Stimulated activated naive CD8-positive, alpha-beta T cell treated with anti-CD3 and anti-CD28 coated beads, Interleukin-15, amount 100 ng/mL, for 72 hours (primary cell): ENCODE data around the gene SHROOM3.
A peak's percentile ranks its signal among the peaks of the same experiment; 100 is the strongest.

ENCODE experiments used
- ATAC-seq: fragments of 150-1000 bp; cut with Tn5 transposase; 2 replicates; pipeline ENCODE4 v1.10.0; 2021; ENCODE audit warnings: mild to moderate bottlenecking, moderate library complexity
- DNase-seq, 2 donors: peaks; one replicate each; pipeline ENCODE4 v3.0.0; 2021 to 2022
- H3K27ac Mint-ChIP-seq, 2 donors: one replicate each; pipeline ENCODE4 v1.8.0; 2022; ENCODE audit warnings: mild to moderate bottlenecking in 2 of 2, mixed read lengths in 2 of 2, moderate library complexity in 2 of 2
- H3K27me3 Mint-ChIP-seq: one replicate; pipeline ENCODE4 v1.8.0; 2022; ENCODE audit warnings: mixed read lengths
- H3K4me1 Mint-ChIP-seq: one replicate; pipeline ENCODE4 v1.8.0; 2022; ENCODE audit warnings: mild to moderate bottlenecking, mixed read lengths
- H3K4me3 Mint-ChIP-seq, 2 donors: one replicate each; pipeline ENCODE4 v1.8.0; 2022; ENCODE audit warnings: mild to moderate bottlenecking in 2 of 2, mixed read lengths in 2 of 2, moderate library complexity in 1 of 2
- H3K9me3 Mint-ChIP-seq, 2 donors: one replicate each; pipeline ENCODE4 v1.8.0; 2022; ENCODE audit warnings: mixed read lengths in 2 of 2

SHROOM3 gene

GRCh38 chr4:76535603-76536372, 100.8 kb downstream of the SHROOM3 start:
- Mint-ChIP-seq H3K27me3 (peaks cover 19% of the 10 kb centered on the region), H3K27ac (no peak overlapping the region), H3K4me1 (no peaks in the 10 kb centered on the region), H3K4me3 (no peak overlapping the region), H3K9me3 (no peaks in the 10 kb centered on the region)
- ATAC-seq (no peak), DNase-seq (no peak)

- no peak overlapping the region for H3K4me3 Mint-ChIP-seq
- ATAC-seq (no peak), DNase-seq (no peak)
- H3K27ac Mint-ChIP-seq: no peak overlapping the region
- no peaks in the 10 kb centered on the region for H3K4me1 Mint-ChIP-seq
- peaks cover 17% of the 10 kb centered on the region for H3K27me3 Mint-ChIP-seq
- H3K9me3 Mint-ChIP-seq: no peaks in the 10 kb centered on the region
Measured at GRCh38 chr4:76536373-76536689, 101.3 kb downstream of the SHROOM3 start.

- DNase-seq: no peak
- Mint-ChIP-seq H3K27ac (no peak overlapping the region), H3K4me3 (no peak overlapping the region), H3K4me1 (no peaks in the 10 kb centered on the region), H3K9me3 (peaks cover 0 to 6% of the 10 kb centered on the region in 2 donors), H3K27me3 (peaks cover 12% of the 10 kb centered on the region)
- no peak for ATAC-seq
Measured at GRCh38 chr4:76538296-76538695, 103.3 kb downstream of the SHROOM3 start.

GRCh38 chr4:76539979-76540378, 105.0 kb downstream of the SHROOM3 start:
- Mint-ChIP-seq H3K27ac (no peak overlapping the region), H3K27me3 (peaks cover 14% of the 10 kb centered on the region), H3K9me3 (peaks cover 0 to 7% of the 10 kb centered on the region in 2 donors), H3K4me1 (peaks cover 13% of the 10 kb centered on the region), H3K4me3 (no peak overlapping the region)
- no peak for DNase-seq
- no peak for ATAC-seq

- ATAC-seq (no peak), DNase-seq (no peak)
Measured at GRCh38 chr4:76540486-76540885, 105.5 kb downstream of the SHROOM3 start.

GRCh38 chr4:76543378-76543777, 108.3 kb downstream of the SHROOM3 start:
- no peak for DNase-seq

More at GRCh38 chr4:76540486-76540885, 105.5 kb downstream of the SHROOM3 start:
- peaks cover 14% of the 10 kb centered on the region for H3K27me3 Mint-ChIP-seq
- no peak overlapping the region for H3K27ac Mint-ChIP-seq
- H3K9me3 Mint-ChIP-seq: peaks cover 0 to 7% of the 10 kb centered on the region in 2 donors
- no peak overlapping the region for H3K4me3 Mint-ChIP-seq
- peaks cover 18% of the 10 kb centered on the region for H3K4me1 Mint-ChIP-seq

GRCh38 chr4:76544725-76545124, 109.7 kb downstream of the SHROOM3 start:
- Mint-ChIP-seq H3K27ac (peak overlapping the region in 1 of 2 donors; percentile 65), H3K4me3 (peak overlapping the region; percentile 68 to 73), H3K9me3 (peaks cover 0 to 7% of the 10 kb centered on the region in 2 donors), H3K27me3 (peaks cover 8% of the 10 kb centered on the region), H3K4me1 (peaks cover 30% of the 10 kb centered on the region)
- DNase-seq (no peak), ATAC-seq (no peak)

More at GRCh38 chr4:76543378-76543777, 108.3 kb downstream of the SHROOM3 start:
- Mint-ChIP-seq H3K4me3 (no peak overlapping the region), H3K9me3 (peaks cover 0 to 7% of the 10 kb centered on the region in 2 donors), H3K4me1 (peaks cover 30% of the 10 kb centered on the region), H3K27me3 (peaks cover 9% of the 10 kb centered on the region), H3K27ac (no peak overlapping the region)
- no peak for ATAC-seq

- Mint-ChIP-seq H3K9me3 (peaks cover 0 to 7% of the 10 kb centered on the region in 2 donors), H3K4me3 (peak overlapping the region; percentile 68 to 73), H3K4me1 (peaks cover 30% of the 10 kb centered on the region), H3K27me3 (peaks cover 8% of the 10 kb centered on the region), H3K27ac (peak overlapping the region; percentile 27 to 65)
- ATAC-seq (peak; percentile 89), DNase-seq (peak in 1 of 2 donors; percentile 6)
Measured at GRCh38 chr4:76545226-76545884, 110.3 kb downstream of the SHROOM3 start.

GRCh38 chr4:76546327-76546726, 111.3 kb downstream of the SHROOM3 start:
- no peak for DNase-seq
- Mint-ChIP-seq H3K27me3 (peaks cover 8% of the 10 kb centered on the region), H3K4me3 (no peak overlapping the region), H3K9me3 (peaks cover 0 to 7% of the 10 kb centered on the region in 2 donors), H3K27ac (no peak overlapping the region), H3K4me1 (peaks cover 30% of the 10 kb centered on the region)
- no peak for ATAC-seq

- DNase-seq: no peak
- ATAC-seq: no peak
- peaks cover 8% of the 10 kb centered on the region for H3K27me3 Mint-ChIP-seq
- H3K9me3 Mint-ChIP-seq: peaks cover 0 to 7% of the 10 kb centered on the region in 2 donors
- H3K27ac Mint-ChIP-seq: no peak overlapping the region
- H3K4me3 Mint-ChIP-seq: no peak overlapping the region
- H3K4me1 Mint-ChIP-seq: peaks cover 30% of the 10 kb centered on the region
Measured at GRCh38 chr4:76546759-76547742, 112.0 kb downstream of the SHROOM3 start.

GRCh38 chr4:76548704-76549103, 113.7 kb downstream of the SHROOM3 start:
- Mint-ChIP-seq H3K4me1 (peaks cover 28% of the 10 kb centered on the region), H3K27ac (no peak overlapping the region), H3K4me3 (no peak overlapping the region), H3K9me3 (no peaks in the 10 kb centered on the region), H3K27me3 (no peaks in the 10 kb centered on the region)
- ATAC-seq (no peak), DNase-seq (no peak)

GRCh38 chr4:76549765-76550164, 114.7 kb downstream of the SHROOM3 start:
- no peaks in the 10 kb centered on the region for H3K9me3 Mint-ChIP-seq
- H3K4me1 Mint-ChIP-seq: peaks cover 19% of the 10 kb centered on the region
- H3K4me3 Mint-ChIP-seq: no peak overlapping the region
- H3K27me3 Mint-ChIP-seq: no peaks in the 10 kb centered on the region
- no peak overlapping the region for H3K27ac Mint-ChIP-seq
- DNase-seq (no peak), ATAC-seq (no peak)

- H3K4me1 Mint-ChIP-seq: peaks cover 6% of the 10 kb centered on the region
- DNase-seq (no peak), ATAC-seq (no peak)
- H3K27me3 Mint-ChIP-seq: no peaks in the 10 kb centered on the region
- H3K9me3 Mint-ChIP-seq: no peaks in the 10 kb centered on the region
- H3K4me3 Mint-ChIP-seq: no peak overlapping the region
- H3K27ac Mint-ChIP-seq: no peak overlapping the region
Measured at GRCh38 chr4:76550966-76551780, 116.1 kb downstream of the SHROOM3 start.

- no peak overlapping the region for H3K4me3 Mint-ChIP-seq
- H3K27ac Mint-ChIP-seq: no peak overlapping the region
- no peaks in the 10 kb centered on the region for H3K4me1 Mint-ChIP-seq
- H3K9me3 Mint-ChIP-seq: no peaks in the 10 kb centered on the region
- no peaks in the 10 kb centered on the region for H3K27me3 Mint-ChIP-seq
- DNase-seq (no peak), ATAC-seq (no peak)
Measured at GRCh38 chr4:76554630-76555029, 119.6 kb downstream of the SHROOM3 start.

- ATAC-seq: no peak
- no peak overlapping the region for H3K27ac Mint-ChIP-seq
- H3K9me3 Mint-ChIP-seq: no peaks in the 10 kb centered on the region
- no peak overlapping the region for H3K4me3 Mint-ChIP-seq
- H3K4me1 Mint-ChIP-seq: peaks cover 7% of the 10 kb centered on the region
- peaks cover 7% of the 10 kb centered on the region for H3K27me3 Mint-ChIP-seq
- DNase-seq: no peak
Measured at GRCh38 chr4:76556452-76556851, 121.4 kb downstream of the SHROOM3 start.
